Fibroblast of lung (primary cell): ENCODE results near the gene RFX5. TPM values are rescaled to one million over a fixed set of nuclear protein-coding genes. Genes with fewer than 3 reads are reported as not detected.

Experiments used
- DNase-seq, 2 donors: peaks; one replicate each; pipeline versions ENCODE4 v3.0.0 to v3.0.0-alpha.2; 2010; ENCODE audit warnings: low read depth in 2 of 2
- H2AFZ ChIP-seq: 2 replicates; pipeline ENCODE4 v1.5.1; 2012; ENCODE audit warnings: low read length, control low read depth, inconsistent platforms
- H3K27ac ChIP-seq: 2 replicates; pipeline ENCODE4 v1.5.1; 2011; ENCODE audit warnings: low read length, control low read depth; ENCODE audit not compliant: insufficient read depth
- H3K27me3 ChIP-seq: 2 replicates; pipeline ENCODE4 v1.5.1; 2011; ENCODE audit warnings: mild to moderate bottlenecking, low read length; ENCODE audit not compliant: control insufficient read depth, insufficient read depth
- H3K36me3 ChIP-seq: 2 replicates; pipeline ENCODE4 v1.5.1; 2011; ENCODE audit warnings: low read length; ENCODE audit not compliant: control insufficient read depth, insufficient read depth
- H3K4me1 ChIP-seq: 2 replicates; pipeline ENCODE4 v1.5.1; 2011; ENCODE audit warnings: low read length; ENCODE audit not compliant: control insufficient read depth, insufficient read depth; ENCODE audit errors: extremely low read depth
- H3K4me2 ChIP-seq: 2 replicates; pipeline ENCODE4 v1.5.1; 2011; ENCODE audit warnings: low read length, control low read depth; ENCODE audit not compliant: insufficient read depth; ENCODE audit errors: extremely low read depth
- H3K4me3 ChIP-seq, 4 experiments: fragments of 200-600 bp in 1 of 4; sonication (generic) in 1 of 4; replicated peaks in 1 of 4; 2 replicates each; pipeline ENCODE4 v1.5.1; 2011 to 2016; ENCODE audit warnings: low read length in 4 of 4, low read depth in 3 of 4, mild to moderate bottlenecking in 3 of 4, control low read depth in 2 of 4, inconsistent platforms in 1 of 4, mixed read lengths in 1 of 4; ENCODE audit not compliant: insufficient read depth in 1 of 4; ENCODE audit errors: control extremely low read depth in 1 of 4
- H3K79me2 ChIP-seq: 2 replicates; pipeline ENCODE4 v1.5.1; 2012; ENCODE audit warnings: mild to moderate bottlenecking, low read length, inconsistent platforms; ENCODE audit not compliant: control insufficient read depth, insufficient read depth
- H3K9ac ChIP-seq: 2 replicates; pipeline ENCODE4 v1.5.1; 2011; ENCODE audit warnings: mild to moderate bottlenecking, low read length, control low read depth; ENCODE audit not compliant: insufficient read depth
- H3K9me3 ChIP-seq: 2 replicates; pipeline ENCODE4 v1.5.1; 2012; ENCODE audit warnings: low read depth, low read length; ENCODE audit not compliant: control insufficient read depth, insufficient read depth
- H4K20me1 ChIP-seq: 2 replicates; pipeline ENCODE4 v1.5.1; 2011; ENCODE audit warnings: low read length; ENCODE audit not compliant: control insufficient read depth, insufficient read depth; ENCODE audit errors: extremely low read depth
- CTCF ChIP-seq, 2 donors: IDR thresholded peaks in 1 of 2; conservative IDR thresholded peaks in 1 of 2; 1 replicate in 1 of 2; 2 replicates in 1 of 2; pipeline ENCODE4 v1.5.1; 2011 to 2012; ENCODE audit warnings: low read length in 2 of 2, control low read depth in 1 of 2, inconsistent platforms in 1 of 2, low read depth in 1 of 2, mild to moderate bottlenecking in 1 of 2
- EZH2 ChIP-seq: IDR thresholded peaks from 2 replicates; pipeline ENCODE4 v1.5.1; 2012; ENCODE audit warnings: low read length, control low read depth, mild to moderate bottlenecking; ENCODE audit errors: missing control alignments
- polyA plus RNA-seq, 2 donors: library from polyadenylated mRNA; depleted of rRNA in 1 of 2; stranded (reverse) in 1 of 2; unstranded in 1 of 2; fragments of >200 nt; gene quantifications; 2 replicates each; pipeline ENCODE4 v1.2.1, GENCODE V29; 2011 to 2012; ENCODE audit warnings: missing spikeins in 1 of 2
- total RNA-seq: library from RNA; depleted of rRNA; stranded (reverse); fragments of >200 nt; gene quantifications from 2 replicates; pipeline ENCODE4 v1.2.1, GENCODE V29; 2014

Gene RFX5
- total and polyA plus RNA-seq, 2 donors (not counting 1 experiment from before 2014, with no cell fraction given): 18.4 to 35.5 TPM

GRCh38 chr1:151318975-151319374 lies 28.1 kb downstream of the RFX5 start:
- H3K79me2 ChIP-seq: peaks cover 26% of the 10 kb centered on the region
- TF ChIP-seq EZH2 (no peak), CTCF (conservative IDR thresholded peaks at IDR 0.05 in 1 of 2, IDR thresholded peaks at IDR 0.05 in 1 of 2; ENCODE audit: low read depth in 1 of 2, low read length in 2 of 2) (no peak)
- H3K27me3 ChIP-seq: no peaks in the 10 kb centered on the region
- no peak overlapping the region for H3K4me3 ChIP-seq
- no peak overlapping the region for H2AFZ ChIP-seq
- no peak overlapping the region for H3K9ac ChIP-seq
- peaks cover 7% of the 10 kb centered on the region for H3K4me1 ChIP-seq
- H4K20me1 ChIP-seq: no peaks in the 10 kb centered on the region
- H3K4me2 ChIP-seq: no peak overlapping the region
- DNase-seq: peak in 1 of 2 donors; percentile 8
- no peak overlapping the region for H3K27ac ChIP-seq
- peaks cover 10% of the 10 kb centered on the region for H3K36me3 ChIP-seq
- H3K9me3 ChIP-seq: no peaks in the 10 kb centered on the region

GRCh38 chr1:151315565-151316235 lies 31.4 kb downstream of the RFX5 start:
- no peak for DNase-seq
- Histone ChIP-seq H3K4me1 (peaks cover 35% of the 10 kb centered on the region), H3K9me3 (no peaks in the 10 kb centered on the region), H3K27ac (no peak overlapping the region), H3K4me3 (no peak overlapping the region), H3K79me2 (peaks cover 23% of the 10 kb centered on the region), H3K36me3 (peaks cover 14% of the 10 kb centered on the region), H3K4me2 (no peak overlapping the region), H4K20me1 (no peaks in the 10 kb centered on the region), H3K27me3 (no peaks in the 10 kb centered on the region), H2AFZ (no peak overlapping the region), H3K9ac (no peak overlapping the region)
- TF ChIP-seq EZH2 (no peak), CTCF (conservative IDR thresholded peaks at IDR 0.05 in 1 of 2, IDR thresholded peaks at IDR 0.05 in 1 of 2; ENCODE audit: low read depth in 1 of 2, low read length in 2 of 2) (no peak)

- Histone ChIP-seq H3K4me2 (peak overlapping the region; percentile 59), H4K20me1 (no peaks in the 10 kb centered on the region), H3K27ac (peak overlapping the region; percentile 95), H2AFZ (no peak overlapping the region), H3K4me1 (peaks cover 49% of the 10 kb centered on the region), H3K9me3 (no peaks in the 10 kb centered on the region), H3K9ac (no peak overlapping the region), H3K36me3 (peaks cover 12% of the 10 kb centered on the region), H3K4me3 (peak overlapping the region in 1 of 4 experiments; percentile 20), H3K27me3 (no peaks in the 10 kb centered on the region), H3K79me2 (peaks cover 25% of the 10 kb centered on the region)
- TF ChIP-seq CTCF (conservative IDR thresholded peaks at IDR 0.05 in 1 of 2, IDR thresholded peaks at IDR 0.05 in 1 of 2; ENCODE audit: low read depth in 1 of 2, low read length in 2 of 2): no peak
- TF ChIP-seq EZH2: no peak
- peak; percentile 88 to 92 for DNase-seq
These were observed 32.7 kb downstream of the RFX5 start for GRCh38 chr1:151314137-151314875.
